Mesangial cell (primary cell): ENCODE results near the gene MRGPRX3. TPM values are rescaled to one million over a fixed set of nuclear protein-coding genes. Genes with fewer than 3 reads are reported as not detected.

Experiments used
- total RNA-seq: library from RNA; depleted of rRNA; stranded (reverse); fragments of >200 nt; gene quantifications from 2 replicates; pipeline ENCODE4 v1.2.3, GENCODE V29; 2015

MRGPRX3 gene
- not detected in 2 replicates for total RNA-seq

GRCh38 chr11:18132341-18132740 is at the start of gene MRGPRX3:
TSS of gene MRGPRX3 (plus strand) at chr11:18132571. CDS start at chr11:18137203, 4,632 bp downstream.

GRCh38 chr11:18105802-18106574 is 26.4 kb upstream of the MRGPRX3 start, which contains the start of gene SAAL1:
TSS of gene SAAL1 (minus strand) at chr11:18106082. CDS start at chr11:18106041, 41 bp downstream.

DNA sequence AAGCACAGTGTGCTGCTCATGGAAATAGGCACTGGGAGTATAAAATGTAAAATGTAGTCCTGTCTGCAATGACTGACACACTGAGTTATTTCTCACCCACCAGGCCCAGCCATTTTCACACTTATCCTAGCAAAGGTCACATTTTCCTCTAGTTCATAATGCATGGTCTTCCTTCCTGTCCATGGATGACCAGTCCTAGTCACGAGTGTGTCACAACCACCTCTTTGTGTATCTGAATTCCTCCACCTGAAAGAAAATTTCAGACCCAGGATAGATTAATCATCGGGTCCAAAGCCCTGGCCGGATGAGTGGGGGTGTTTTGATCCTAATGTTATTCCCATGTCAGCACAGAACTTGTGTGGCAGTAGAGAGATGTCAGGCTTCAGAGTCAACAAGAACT is 40.3 kb downstream of the MRGPRX3 start, which contains the start of gene MRGPRX4:
MRGPRX4 (plus strand) TSS at position 172 of the 400 bp plus-strand sequence. CDS start 420 bp downstream, outside the sequence.

Other genes with a start within 250 kb of the MRGPRX3 start
- gene SERGEF, start 119.5 kb upstream of the MRGPRX3 start, total RNA-seq = 17.4 and 27.8 TPM in 2 replicates
- under 0.01 TPM in 1 of 2 replicates, not detected in the other for gene TPH1, start 86.3 kb upstream of the MRGPRX3 start, total RNA-seq
- gene SAAL1, start 26.5 kb upstream of the MRGPRX3 start, total RNA-seq = 10.8 and 21.3 TPM in 2 replicates
- gene MRGPRX4, start 40.3 kb downstream of the MRGPRX3 start, total RNA-seq = not detected in 2 replicates
- 0.33 TPM in 1 of 2 replicates, not detected in the other for gene SAA4, start 104.2 kb downstream of the MRGPRX3 start, total RNA-seq
- 0.81 TPM in 1 of 2 replicates, not detected in the other for gene SAA2, start 116.1 kb downstream of the MRGPRX3 start, total RNA-seq
- 0.51 TPM in 1 of 2 replicates, not detected in the other for gene SAA1, start 133.7 kb downstream of the MRGPRX3 start, total RNA-seq
- gene HPS5, start 189.6 kb downstream of the MRGPRX3 start, total RNA-seq = 8.5 and 8.8 TPM in 2 replicates
- gene GTF2H1, start 190.0 kb downstream of the MRGPRX3 start, total RNA-seq = 29.8 and 33.6 TPM in 2 replicates